IMR-90 (cell line): ENCODE data around the gene TATDN2.

Experiments used
- BHLHE40 ChIP-seq: fragments of 150-350 bp; IDR thresholded peaks from 2 replicates; pipeline ENCODE4 v1.6.1; 2016; ENCODE audit warnings: mild to moderate bottlenecking, low read depth, low read length
- CEBPB ChIP-seq: IDR thresholded peaks from 2 replicates; pipeline ENCODE4 v1.6.1; 2012; ENCODE audit warnings: low read depth, low read length, improper control_type of control experiment
- CHD1 ChIP-seq: IDR thresholded peaks from 2 replicates; pipeline ENCODE4 v1.6.1; 2012; ENCODE audit warnings: low read depth, low read length, improper control_type of control experiment
- FOS ChIP-seq: fragments of 150-350 bp; IDR thresholded peaks from 2 replicates; pipeline ENCODE4 v1.6.1; 2016; ENCODE audit warnings: low read depth, low read length
- MAZ ChIP-seq: IDR thresholded peaks from 2 replicates; pipeline ENCODE4 v1.6.1; 2012; ENCODE audit warnings: low read depth, mild to moderate bottlenecking, low read length, improper control_type of control experiment, moderate library complexity, borderline replicate concordance
- MXI1 ChIP-seq: IDR thresholded peaks from 2 replicates; pipeline ENCODE4 v1.6.1; 2012; ENCODE audit warnings: low read depth, mild to moderate bottlenecking, low read length, moderate library complexity, borderline replicate concordance
- POLR2A ChIP-seq: IDR thresholded peaks from 2 replicates; pipeline ENCODE4 v1.6.1; 2012; ENCODE audit warnings: mild to moderate bottlenecking, low read depth, low read length
- RAD21 ChIP-seq: IDR thresholded peaks from 2 replicates; pipeline ENCODE4 v1.6.1; 2012; ENCODE audit warnings: low read length, improper control_type of control experiment
- RCOR1 ChIP-seq: IDR thresholded peaks from 2 replicates; pipeline ENCODE4 v1.6.1; 2012; ENCODE audit warnings: mild to moderate bottlenecking, low read length, improper control_type of control experiment; ENCODE audit not compliant: insufficient replicate concordance
- RFX5 ChIP-seq: IDR thresholded peaks from 2 replicates; pipeline ENCODE4 v1.8.0; 2012; ENCODE audit warnings: low read depth, mild to moderate bottlenecking, low read length, moderate library complexity
- SMC3 ChIP-seq: fragments of 150-350 bp; IDR thresholded peaks from 2 replicates; pipeline ENCODE4 v1.6.1; 2016; ENCODE audit warnings: low read depth, mild to moderate bottlenecking, antibody characterized with exemption, low read length, moderate library complexity
- TF ChIP-seq, protein P1 (sequence below): conservative IDR thresholded peaks from 2 replicates; pipeline ENCODE4 v1.5.1; 2012; ENCODE audit warnings: mild to moderate bottlenecking, low read depth, low read length, improper control_type of control experiment
- TF ChIP-seq, protein P2 (sequence below): fragments of 150-350 bp; IDR thresholded peaks from 2 replicates; pipeline ENCODE4 v1.6.1; 2017; ENCODE audit warnings: mild to moderate bottlenecking, antibody characterized with exemption, low read length, low read depth
- TF ChIP-seq, protein P3 (sequence below): fragments of 150-350 bp; IDR thresholded peaks from 2 replicates; pipeline ENCODE4 v1.6.1; 2016; ENCODE audit warnings: low read depth, mild to moderate bottlenecking, low read length, moderate library complexity, borderline replicate concordance

DNA sequence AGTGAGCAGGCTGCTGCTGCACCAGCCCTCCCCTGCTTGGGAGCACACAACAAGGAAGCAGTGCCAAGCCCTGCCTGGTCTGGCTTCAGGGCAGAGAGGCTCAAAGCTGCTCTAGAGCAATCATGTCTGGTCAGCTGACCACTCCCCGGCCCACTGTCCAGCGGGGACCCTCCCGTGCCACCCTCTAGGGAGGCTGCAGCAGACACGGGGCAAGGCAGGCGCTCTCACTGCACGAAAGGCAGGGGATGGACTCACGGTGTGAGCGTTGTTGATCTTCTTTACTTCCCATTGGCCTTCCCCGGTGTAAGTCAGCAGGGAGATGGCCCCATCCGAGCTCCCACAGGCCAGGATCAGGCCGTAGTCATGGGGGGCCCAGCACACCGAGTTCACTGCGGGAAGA is 63.5 kb downstream of the TATDN2 start:
- TF ChIP-seq, protein P1, sequence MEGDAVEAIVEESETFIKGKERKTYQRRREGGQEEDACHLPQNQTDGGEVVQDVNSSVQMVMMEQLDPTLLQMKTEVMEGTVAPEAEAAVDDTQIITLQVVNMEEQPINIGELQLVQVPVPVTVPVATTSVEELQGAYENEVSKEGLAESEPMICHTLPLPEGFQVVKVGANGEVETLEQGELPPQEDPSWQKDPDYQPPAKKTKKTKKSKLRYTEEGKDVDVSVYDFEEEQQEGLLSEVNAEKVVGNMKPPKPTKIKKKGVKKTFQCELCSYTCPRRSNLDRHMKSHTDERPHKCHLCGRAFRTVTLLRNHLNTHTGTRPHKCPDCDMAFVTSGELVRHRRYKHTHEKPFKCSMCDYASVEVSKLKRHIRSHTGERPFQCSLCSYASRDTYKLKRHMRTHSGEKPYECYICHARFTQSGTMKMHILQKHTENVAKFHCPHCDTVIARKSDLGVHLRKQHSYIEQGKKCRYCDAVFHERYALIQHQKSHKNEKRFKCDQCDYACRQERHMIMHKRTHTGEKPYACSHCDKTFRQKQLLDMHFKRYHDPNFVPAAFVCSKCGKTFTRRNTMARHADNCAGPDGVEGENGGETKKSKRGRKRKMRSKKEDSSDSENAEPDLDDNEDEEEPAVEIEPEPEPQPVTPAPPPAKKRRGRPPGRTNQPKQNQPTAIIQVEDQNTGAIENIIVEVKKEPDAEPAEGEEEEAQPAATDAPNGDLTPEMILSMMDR: no peak
- no peak for TF ChIP-seq RCOR1
- 0 out of 2 replicates have a peak, but pooled peaks have one; percentile 10 for TF ChIP-seq POLR2A
- no peak for TF ChIP-seq CEBPB
- TF ChIP-seq RAD21: no peak
- TF ChIP-seq, protein P2, sequence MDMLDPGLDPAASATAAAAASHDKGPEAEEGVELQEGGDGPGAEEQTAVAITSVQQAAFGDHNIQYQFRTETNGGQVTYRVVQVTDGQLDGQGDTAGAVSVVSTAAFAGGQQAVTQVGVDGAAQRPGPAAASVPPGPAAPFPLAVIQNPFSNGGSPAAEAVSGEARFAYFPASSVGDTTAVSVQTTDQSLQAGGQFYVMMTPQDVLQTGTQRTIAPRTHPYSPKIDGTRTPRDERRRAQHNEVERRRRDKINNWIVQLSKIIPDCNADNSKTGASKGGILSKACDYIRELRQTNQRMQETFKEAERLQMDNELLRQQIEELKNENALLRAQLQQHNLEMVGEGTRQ: no peak
- TF ChIP-seq SMC3: no peak
- TF ChIP-seq, protein P3, sequence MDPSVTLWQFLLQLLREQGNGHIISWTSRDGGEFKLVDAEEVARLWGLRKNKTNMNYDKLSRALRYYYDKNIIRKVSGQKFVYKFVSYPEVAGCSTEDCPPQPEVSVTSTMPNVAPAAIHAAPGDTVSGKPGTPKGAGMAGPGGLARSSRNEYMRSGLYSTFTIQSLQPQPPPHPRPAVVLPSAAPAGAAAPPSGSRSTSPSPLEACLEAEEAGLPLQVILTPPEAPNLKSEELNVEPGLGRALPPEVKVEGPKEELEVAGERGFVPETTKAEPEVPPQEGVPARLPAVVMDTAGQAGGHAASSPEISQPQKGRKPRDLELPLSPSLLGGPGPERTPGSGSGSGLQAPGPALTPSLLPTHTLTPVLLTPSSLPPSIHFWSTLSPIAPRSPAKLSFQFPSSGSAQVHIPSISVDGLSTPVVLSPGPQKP: no peak
- no peak for TF ChIP-seq CHD1
- TF ChIP-seq RFX5: no peak
- no peak for TF ChIP-seq FOS
- no peak for TF ChIP-seq MAZ
- no peak for TF ChIP-seq MXI1
- no peak for TF ChIP-seq BHLHE40
